SK-N-SH treated with all-trans-retinoic acid at 6 μM for 48 hours (cell line): ENCODE measurements around the gene PPP6R1.

Experiments
- ATAC-seq: fragments of 200-7000 bp; cut with Tn5 transposase; 3 replicates; pipeline ENCODE4 v1.9.1; 2020; ENCODE audit warnings: mild to moderate bottlenecking, moderate library complexity
- ARNTL ChIP-seq: fragments of 450-650 bp; formaldehyde crosslinking; IDR thresholded peaks from 2 replicates; pipeline ENCODE4 v1.5.0; 2020; ENCODE audit warnings: low read depth, mild to moderate bottlenecking, moderate library complexity, borderline replicate concordance
- BACH2 ChIP-seq: fragments of 250-450 bp; sonication (Bioruptor Pico); IDR thresholded peaks from 2 replicates; pipeline ENCODE4 v1.9.0; 2021; ENCODE audit warnings: mild to moderate bottlenecking, borderline replicate concordance
- CREB5 ChIP-seq: fragments of 250-450 bp; sonication (Bioruptor Pico); IDR thresholded peaks from 2 replicates; pipeline ENCODE4 v1.5.1; 2020; ENCODE audit warnings: low read depth, mild to moderate bottlenecking, moderate library complexity
- CSDC2 ChIP-seq: fragments of 250-450 bp; sonication (Bioruptor Pico); IDR thresholded peaks from 2 replicates; pipeline ENCODE4 v1.5.0; 2020; ENCODE audit warnings: mild to moderate bottlenecking, moderate library complexity
- CSRNP3 ChIP-seq: fragments of 250-450 bp; sonication (Bioruptor Pico); IDR thresholded peaks from 2 replicates; pipeline ENCODE4 v1.5.1; 2021; ENCODE audit warnings: mild to moderate bottlenecking, moderate library complexity
- ISL1 ChIP-seq: fragments of 250-450 bp; sonication (Bioruptor Pico); IDR thresholded peaks from 2 replicates; pipeline ENCODE4 v2.1.2; 2022; ENCODE audit warnings: mild to moderate bottlenecking, moderate library complexity
- OSR1 ChIP-seq: fragments of 250-450 bp; sonication (Bioruptor Pico); IDR thresholded peaks from 2 replicates; pipeline ENCODE4 v1.8.0; 2022; ENCODE audit warnings: moderate library complexity, mild to moderate bottlenecking, inconsistent platforms
- PATZ1 ChIP-seq: fragments of 250-450 bp; sonication (Bioruptor Pico); IDR thresholded peaks from 2 replicates; pipeline ENCODE4 v1.8.0; 2020; ENCODE audit warnings: mild to moderate bottlenecking, moderate library complexity, borderline replicate concordance
- PPARA ChIP-seq: fragments of 250-450 bp; sonication (Bioruptor Pico); IDR thresholded peaks from 2 replicates; pipeline ENCODE4 v1.5.0; 2020; ENCODE audit warnings: mild to moderate bottlenecking, borderline replicate concordance
- SNAI2 ChIP-seq: fragments of 250-450 bp; sonication (Bioruptor Pico); IDR thresholded peaks from 2 replicates; pipeline ENCODE4 v1.5.0; 2020; ENCODE audit warnings: mild to moderate bottlenecking, moderate library complexity
- TCF4 ChIP-seq: fragments of 250-450 bp; sonication (Bioruptor Pico); IDR thresholded peaks from 2 replicates; pipeline ENCODE4 v1.8.0; 2021; ENCODE audit warnings: mild to moderate bottlenecking, moderate library complexity, borderline replicate concordance
- TOX ChIP-seq: fragments of 250-450 bp; sonication (Bioruptor Pico); IDR thresholded peaks from 2 replicates; pipeline ENCODE4 v1.8.0; 2021; ENCODE audit warnings: mild to moderate bottlenecking, moderate library complexity, borderline replicate concordance
- ZC3H10 ChIP-seq: fragments of 250-450 bp; sonication (Bioruptor Pico); IDR thresholded peaks from 2 replicates; pipeline ENCODE4 v1.5.1; 2021; ENCODE audit warnings: mild to moderate bottlenecking, moderate library complexity
- ZFP3 ChIP-seq: fragments of 250-450 bp; sonication (Bioruptor Pico); IDR thresholded peaks from 2 replicates; pipeline ENCODE4 v1.5.0; 2020; ENCODE audit warnings: mild to moderate bottlenecking, moderate library complexity
- ZNF565 ChIP-seq: fragments of 450-650 bp; formaldehyde crosslinking; conservative IDR thresholded peaks from 2 replicates; pipeline ENCODE4 v1.5.0; 2020; ENCODE audit warnings: low read depth, mild to moderate bottlenecking, moderate library complexity
- ZNF70 ChIP-seq: fragments of 450-650 bp; formaldehyde crosslinking; IDR thresholded peaks from 2 replicates; pipeline ENCODE4 v1.5.0; 2020; ENCODE audit warnings: mild to moderate bottlenecking, moderate library complexity
- ZNF8 ChIP-seq: fragments of 450-650 bp; formaldehyde crosslinking; IDR thresholded peaks from 2 replicates; pipeline ENCODE4 v1.5.0; 2020; ENCODE audit warnings: mild to moderate bottlenecking, moderate library complexity
- TF ChIP-seq, protein P1 (sequence below): fragments of 250-450 bp; sonication (Bioruptor Pico); IDR thresholded peaks from 2 replicates; pipeline ENCODE4 v1.8.0; 2021; ENCODE audit warnings: low read depth, mild to moderate bottlenecking, moderate library complexity, borderline replicate concordance

Gene PPP6R1

DNA sequence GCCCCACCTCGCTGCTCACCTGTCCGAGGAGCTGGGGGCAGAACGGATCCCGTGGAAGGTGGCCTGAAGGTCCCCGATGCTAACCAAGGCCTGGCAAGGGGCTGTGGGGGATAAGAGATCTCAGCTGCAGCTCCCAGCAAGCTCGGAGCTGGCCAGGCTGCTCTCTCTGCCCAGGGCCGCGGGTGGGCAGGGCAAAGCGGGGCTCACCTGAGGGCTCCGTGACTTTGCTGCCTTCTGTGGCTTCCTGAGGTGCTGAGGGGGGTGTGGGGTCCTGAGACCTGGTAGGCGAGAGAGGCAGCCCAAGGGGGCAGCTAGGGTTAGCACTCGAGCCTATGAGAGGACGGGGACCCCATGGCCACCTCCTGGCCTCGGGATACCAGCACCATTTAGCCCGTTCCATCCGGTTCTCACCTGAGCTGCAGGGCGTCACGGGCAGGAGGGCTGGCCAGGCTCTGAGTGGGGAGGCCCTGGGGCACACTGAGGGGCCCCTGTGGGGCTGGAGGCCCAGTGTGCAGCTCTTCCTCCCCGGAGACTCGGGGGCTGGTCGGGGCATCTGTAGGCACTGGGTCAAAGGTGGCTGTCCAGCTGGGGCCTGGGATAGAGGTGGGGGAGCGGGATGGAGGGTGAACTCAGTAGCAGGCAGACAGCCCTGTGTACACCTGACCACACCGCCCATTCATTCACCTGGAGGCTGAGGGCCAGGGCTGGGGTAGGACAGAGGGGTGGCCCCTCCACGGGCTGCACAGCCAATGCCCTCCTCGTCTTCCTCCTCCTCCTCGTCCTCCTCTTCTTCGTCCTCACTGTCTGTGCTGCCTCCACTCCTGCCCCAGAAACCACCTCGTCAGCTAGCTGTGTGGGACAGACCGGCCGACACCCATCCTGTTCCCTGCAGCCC lies 27.2 kb downstream of the PPP6R1 start:
- ATAC-seq: no peak

DNA sequence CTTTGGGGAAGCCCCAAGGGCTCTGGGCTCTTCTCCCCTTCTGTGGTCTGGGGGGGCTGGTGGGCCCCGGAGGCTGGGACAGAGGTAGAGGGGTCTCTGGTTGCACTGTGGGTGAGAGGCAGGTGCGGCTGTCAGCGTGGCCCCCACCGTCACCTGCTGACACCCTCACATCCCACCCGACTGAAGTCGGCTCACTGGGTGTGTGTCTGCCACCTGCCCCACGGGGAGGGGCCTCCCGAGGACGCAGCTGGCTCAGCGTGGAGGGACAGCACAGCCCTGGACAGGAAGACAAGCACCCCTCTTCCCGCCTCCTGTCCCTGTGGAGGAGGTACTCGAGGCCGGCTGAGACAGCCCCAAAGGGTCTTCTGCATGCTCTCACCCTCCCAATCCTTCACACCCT lies 28.0 kb downstream of the PPP6R1 start:
- TF ChIP-seq SNAI2: no peak
- TF ChIP-seq ZC3H10 (CRISPR knock-in tag): no peak
- no peak for TF ChIP-seq PATZ1 (CRISPR knock-in tag)
- TF ChIP-seq ZNF8 (CRISPR knock-in tag): no peak
- no peak for TF ChIP-seq CSRNP3 (CRISPR knock-in tag)
- TF ChIP-seq CREB5 (CRISPR knock-in tag): no peak
- TF ChIP-seq BACH2 (CRISPR knock-in tag): no peak
- no peak for ATAC-seq

More for the DNA sequence above, 27.2 kb downstream of the PPP6R1 start:
- no peak for TF ChIP-seq BACH2 (CRISPR knock-in tag)
- TF ChIP-seq TOX (CRISPR knock-in tag): no peak
- no peak for TF ChIP-seq ISL1 (CRISPR knock-in tag)
- TF ChIP-seq CSDC2 (CRISPR knock-in tag): no peak
- no peak for TF ChIP-seq ZFP3 (CRISPR knock-in tag)
- no peak for TF ChIP-seq PATZ1 (CRISPR knock-in tag)
- no peak for TF ChIP-seq OSR1
- TF ChIP-seq SNAI2: no peak
- TF ChIP-seq ZNF70 (CRISPR knock-in tag): no peak
- TF ChIP-seq PPARA (CRISPR knock-in tag): no peak
- no peak for TF ChIP-seq TCF4 (CRISPR knock-in tag)
- TF ChIP-seq, protein P1, sequence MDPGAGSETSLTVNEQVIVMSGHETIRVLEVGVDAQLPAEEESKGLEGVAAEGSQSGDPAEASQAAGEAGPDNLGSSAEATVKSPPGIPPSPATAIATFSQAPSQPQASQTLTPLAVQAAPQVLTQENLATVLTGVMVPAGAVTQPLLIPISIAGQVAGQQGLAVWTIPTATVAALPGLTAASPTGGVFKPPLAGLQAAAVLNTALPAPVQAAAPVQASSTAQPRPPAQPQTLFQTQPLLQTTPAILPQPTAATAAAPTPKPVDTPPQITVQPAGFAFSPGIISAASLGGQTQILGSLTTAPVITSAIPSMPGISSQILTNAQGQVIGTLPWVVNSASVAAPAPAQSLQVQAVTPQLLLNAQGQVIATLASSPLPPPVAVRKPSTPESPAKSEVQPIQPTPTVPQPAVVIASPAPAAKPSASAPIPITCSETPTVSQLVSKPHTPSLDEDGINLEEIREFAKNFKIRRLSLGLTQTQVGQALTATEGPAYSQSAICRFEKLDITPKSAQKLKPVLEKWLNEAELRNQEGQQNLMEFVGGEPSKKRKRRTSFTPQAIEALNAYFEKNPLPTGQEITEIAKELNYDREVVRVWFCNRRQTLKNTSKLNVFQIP: no peak
- no peak for TF ChIP-seq ARNTL (CRISPR knock-in tag)
- no peak for TF ChIP-seq ZC3H10 (CRISPR knock-in tag)
- no peak for TF ChIP-seq CREB5 (CRISPR knock-in tag)
- no peak for TF ChIP-seq ZNF565 (CRISPR knock-in tag)

DNA sequence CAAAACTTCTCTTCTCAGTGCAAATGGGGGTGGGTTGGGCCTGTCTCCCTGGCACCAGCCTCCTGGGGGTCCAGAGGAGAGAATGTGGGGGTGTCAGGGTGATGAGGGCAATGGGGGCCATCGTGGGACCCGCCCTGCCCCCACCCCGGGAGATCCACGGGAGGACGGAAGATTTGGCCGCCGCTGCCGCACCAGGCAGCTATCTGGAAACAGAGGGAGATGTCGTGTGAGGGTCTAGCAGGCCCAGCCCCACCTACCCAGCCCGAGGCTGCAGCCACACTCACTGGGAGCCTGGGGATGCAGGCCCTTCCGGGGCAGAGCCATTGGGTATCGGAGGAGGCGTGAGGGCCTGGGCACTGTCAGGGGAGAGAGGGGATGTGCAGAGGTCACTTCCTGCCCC lies 28.5 kb downstream of the PPP6R1 start:
- TF ChIP-seq, protein P1: no peak
- TF ChIP-seq CREB5 (CRISPR knock-in tag): no peak
- no peak for TF ChIP-seq PPARA (CRISPR knock-in tag)
- TF ChIP-seq ZNF8 (CRISPR knock-in tag): no peak
- TF ChIP-seq ZNF70 (CRISPR knock-in tag): no peak
- ATAC-seq: no peak
